ENCODE results near the gene FAM193B. TPM values are rescaled to one million over a fixed set of nuclear protein-coding genes. Genes with fewer than 3 reads are reported as not detected.

Gene FAM193B
- total and polyA plus RNA-seq, 8 donors, result 30.1 to 519 (median 45.0) TPM

DNA sequence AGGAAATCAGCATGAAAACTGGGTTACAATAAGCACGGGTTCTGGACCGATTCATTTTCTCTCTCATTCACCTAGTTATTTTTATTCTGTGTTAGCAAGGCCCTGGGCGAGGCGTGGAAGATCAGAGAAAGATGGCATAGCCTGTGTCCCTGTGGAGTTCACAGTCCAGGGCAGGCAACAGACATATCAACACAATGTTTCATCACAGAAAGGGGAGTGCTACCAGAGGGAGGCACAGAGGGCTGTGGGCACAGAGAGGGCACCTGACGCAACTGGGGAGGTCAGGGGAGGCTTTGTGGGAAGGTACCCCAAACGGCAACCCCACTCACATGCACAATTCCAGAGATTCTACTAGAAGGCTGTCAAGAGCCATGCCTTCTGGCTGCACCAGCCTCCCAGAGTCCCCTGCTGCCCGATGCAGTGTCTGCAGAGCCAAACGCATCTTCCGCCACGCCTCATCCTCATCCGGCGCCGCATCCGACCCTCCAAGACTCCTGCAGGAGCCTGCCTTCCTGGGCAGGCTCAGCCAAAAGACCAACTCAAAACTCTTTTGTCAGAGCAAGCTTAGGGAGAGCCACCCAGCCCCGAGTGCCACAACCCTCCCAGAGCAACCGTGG lies 1.4 kb downstream of the FAM193B start:
- Histone ChIP-seq H3K27me3 (no peaks in the 10 kb centered on the region), H3K9me3 (no peaks in the 10 kb centered on the region), H3K4me3 (peak overlapping the region; percentile 68 to 93 (median 90)), H3K4me1 (peaks cover 0 to 13% (median 0%) of the 10 kb centered on the region in 3 donors), H3K27ac (no peak overlapping the region), H3K36me3 (no peaks in the 10 kb centered on the region)
- TF ChIP-seq, protein P1, sequence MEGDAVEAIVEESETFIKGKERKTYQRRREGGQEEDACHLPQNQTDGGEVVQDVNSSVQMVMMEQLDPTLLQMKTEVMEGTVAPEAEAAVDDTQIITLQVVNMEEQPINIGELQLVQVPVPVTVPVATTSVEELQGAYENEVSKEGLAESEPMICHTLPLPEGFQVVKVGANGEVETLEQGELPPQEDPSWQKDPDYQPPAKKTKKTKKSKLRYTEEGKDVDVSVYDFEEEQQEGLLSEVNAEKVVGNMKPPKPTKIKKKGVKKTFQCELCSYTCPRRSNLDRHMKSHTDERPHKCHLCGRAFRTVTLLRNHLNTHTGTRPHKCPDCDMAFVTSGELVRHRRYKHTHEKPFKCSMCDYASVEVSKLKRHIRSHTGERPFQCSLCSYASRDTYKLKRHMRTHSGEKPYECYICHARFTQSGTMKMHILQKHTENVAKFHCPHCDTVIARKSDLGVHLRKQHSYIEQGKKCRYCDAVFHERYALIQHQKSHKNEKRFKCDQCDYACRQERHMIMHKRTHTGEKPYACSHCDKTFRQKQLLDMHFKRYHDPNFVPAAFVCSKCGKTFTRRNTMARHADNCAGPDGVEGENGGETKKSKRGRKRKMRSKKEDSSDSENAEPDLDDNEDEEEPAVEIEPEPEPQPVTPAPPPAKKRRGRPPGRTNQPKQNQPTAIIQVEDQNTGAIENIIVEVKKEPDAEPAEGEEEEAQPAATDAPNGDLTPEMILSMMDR (IDR thresholded peaks at IDR 0.05), result no peak
- intact Hi-C loops (cut with DNase I), result no loop called here
- ATAC-seq, result peak in 2 of 4 donors; percentile 3
- no peak for FAIRE-seq
- WGBS, 2 donors, result 31 to 39% methylated on average over 16 of the region's 16 CpGs
- peak in 2 of 6 donors; percentile 22 to 65 for DNase-seq

DNA sequence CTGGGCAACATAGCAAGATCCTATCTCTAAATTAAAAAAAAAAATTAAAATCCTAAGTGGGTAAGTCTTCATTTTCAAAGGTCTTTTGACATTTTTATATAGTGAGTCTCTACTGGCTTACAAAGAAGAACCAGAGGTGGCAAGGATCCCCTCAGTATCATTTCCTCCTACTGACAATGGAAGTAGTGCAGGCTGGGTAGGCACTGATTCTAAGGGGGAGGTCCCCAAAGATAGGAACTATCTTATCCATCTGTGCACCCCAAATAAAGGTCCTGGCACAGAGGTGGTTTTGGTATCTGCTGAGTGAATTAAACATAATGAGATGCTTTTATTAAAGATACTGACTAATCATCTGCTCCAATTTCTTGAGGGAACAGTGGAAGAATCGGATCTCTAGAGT lies 4.2 kb downstream of the FAM193B start:
- H3K27ac ChIP-seq, result no peak overlapping the region
- 81 to 89% methylated on average over 1 of the region's 1 CpG for WGBS, 2 donors
- H3K9me3 ChIP-seq, result no peaks in the 10 kb centered on the region
- no peaks in the 10 kb centered on the region for H3K27me3 ChIP-seq
- H3K4me3 ChIP-seq, result no peak overlapping the region
- ATAC-seq, result no peak
- TF ChIP-seq, protein P1 (IDR thresholded peaks at IDR 0.05), result no peak
- no peak for FAIRE-seq
- intact Hi-C loops (cut with DNase I), result no loop called here
- H3K4me1 ChIP-seq, result peaks cover 7 to 29% (median 8%) of the 10 kb centered on the region in 3 donors
- no peak for DNase-seq
- H3K36me3 ChIP-seq, result no peaks in the 10 kb centered on the region

DNA sequence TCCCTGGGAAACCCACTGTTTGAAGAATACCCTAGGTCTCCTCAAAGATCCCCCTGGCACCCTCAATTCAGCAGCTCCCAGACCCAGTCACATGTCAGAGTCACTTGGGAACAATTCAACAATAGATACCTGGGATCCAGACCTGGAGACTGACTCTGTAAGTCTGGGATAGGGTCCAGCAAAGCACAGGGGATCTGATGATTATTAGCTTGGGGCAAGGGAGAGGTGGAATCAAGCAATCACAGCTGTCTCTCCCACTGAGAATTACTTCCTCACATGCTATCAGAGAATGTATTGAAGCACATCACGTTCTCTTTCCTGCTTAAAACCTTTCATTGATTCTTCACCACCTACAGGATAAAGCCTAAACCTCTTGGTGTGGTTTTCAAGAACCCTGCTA lies 5.9 kb downstream of the FAM193B start:
- intact Hi-C loops (cut with DNase I), result no loop called here
- DNase-seq, result no peak
- TF ChIP-seq, protein P1 (IDR thresholded peaks at IDR 0.05), result no peak
- no peak overlapping the region for H3K27ac ChIP-seq
- no peak for ATAC-seq
- no peaks in the 10 kb centered on the region for H3K9me3 ChIP-seq
- peaks cover 7 to 31% (median 8%) of the 10 kb centered on the region in 3 donors for H3K4me1 ChIP-seq
- FAIRE-seq, result no peak
- H3K36me3 ChIP-seq, result no peaks in the 10 kb centered on the region
- no peaks in the 10 kb centered on the region for H3K27me3 ChIP-seq
- no peak overlapping the region for H3K4me3 ChIP-seq
- WGBS, 2 donors, result 21 to 45% methylated on average over 1 of the region's 1 CpG

DNA sequence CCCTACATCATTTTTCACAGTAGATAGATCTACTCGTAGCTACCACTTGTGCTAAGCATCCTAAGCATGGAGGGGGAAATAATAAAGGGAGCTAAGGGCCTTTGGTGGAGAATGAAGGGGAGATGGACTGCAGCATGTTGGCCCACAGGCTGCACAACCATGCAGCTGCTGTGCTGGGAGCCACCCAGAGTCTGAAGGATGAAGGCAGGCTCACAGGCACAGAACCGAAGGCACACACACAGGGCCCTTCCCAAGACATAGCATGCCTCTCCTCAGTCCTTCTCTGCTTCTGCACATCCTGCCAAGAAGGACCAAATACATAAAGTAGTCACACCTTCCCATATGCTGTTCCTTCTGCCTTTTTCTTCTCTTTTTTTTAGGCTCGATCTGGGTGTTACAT lies 6.6 kb downstream of the FAM193B start:
- no peak overlapping the region for H3K27ac ChIP-seq
- ATAC-seq (no peak), FAIRE-seq (no peak), DNase-seq (no peak)
- H3K27me3 ChIP-seq, result no peaks in the 10 kb centered on the region
- no peaks in the 10 kb centered on the region for H3K9me3 ChIP-seq
- TF ChIP-seq, protein P1 (IDR thresholded peaks at IDR 0.05), result no peak
- 70 to 84% methylated on average over 3 of the region's 3 CpGs for WGBS, 2 donors
- no peaks in the 10 kb centered on the region for H3K36me3 ChIP-seq
- H3K4me3 ChIP-seq, result no peak overlapping the region
- intact Hi-C loops (cut with DNase I), result no loop called here
- peaks cover 7 to 26% (median 8%) of the 10 kb centered on the region in 3 donors for H3K4me1 ChIP-seq

GRCh38 chr5:177546258-177546741 lies 8.1 kb downstream of the FAM193B start:
- Histone ChIP-seq H3K27me3 (no peaks in the 10 kb centered on the region), H3K9me3 (no peaks in the 10 kb centered on the region), H3K4me3 (no peak overlapping the region), H3K36me3 (peaks cover 0 to 2% (median 0%) of the 10 kb centered on the region in 3 donors), H3K27ac (peak overlapping the region in 3 of 4 donors; percentile 1 to 69 (median 25)), H3K4me1 (peaks cover 7 to 21% (median 8%) of the 10 kb centered on the region in 3 donors)
- DNase-seq (peak in 2 of 6 donors; percentile 18 to 63), ATAC-seq (peak; percentile 79 to 88 (median 82)), FAIRE-seq (no peak)
- intact Hi-C loops (cut with DNase I), result no loop called here
- WGBS, 2 donors, result 88 to 90% methylated on average over 1 of the region's 1 CpG
- TF ChIP-seq, protein P1 (IDR thresholded peaks at IDR 0.05), result no peak
